Muscle layer of duodenum (tissue), 2 donors: Measurements from ENCODE around the gene FKRP.
"Not testable (repeated sequence)": the region's sequence is repeated elsewhere in the genome, so short reads cannot be mapped to it uniquely, and the experiment has no call there.

Experiments used
- H3K27ac ChIP-seq: one replicate; pipeline ENCODE4 v1.7.0; 2013; ENCODE audit warnings: mild to moderate bottlenecking, low read length
- H3K27me3 ChIP-seq: one replicate; pipeline ENCODE4 v1.7.0; 2013; ENCODE audit warnings: low read depth, mild to moderate bottlenecking, control low read depth, low read length
- H3K36me3 ChIP-seq, 2 donors: one replicate each; pipeline ENCODE4 v1.7.0; 2013; ENCODE audit warnings: low read length in 2 of 2, control low read depth in 1 of 2, mild to moderate bottlenecking in 1 of 2; ENCODE audit not compliant: insufficient read depth in 2 of 2, control insufficient read depth in 1 of 2
- H3K4me1 ChIP-seq, 2 donors: one replicate each; pipeline ENCODE4 v1.7.0; 2013; ENCODE audit warnings: low read length in 2 of 2, mild to moderate bottlenecking in 2 of 2, control low read depth in 1 of 2, moderate library complexity in 1 of 2; ENCODE audit not compliant: insufficient read depth in 2 of 2, control insufficient read depth in 1 of 2
- H3K4me3 ChIP-seq, 2 donors: one replicate each; pipeline ENCODE4 v1.7.0; 2013; ENCODE audit warnings: low read length in 2 of 2, low read depth in 1 of 2, mild to moderate bottlenecking in 1 of 2
- H3K9me3 ChIP-seq, 2 donors: one replicate each; pipeline ENCODE4 v1.7.0; 2013; ENCODE audit warnings: low read length in 2 of 2, control low read depth in 1 of 2, mild to moderate bottlenecking in 1 of 2; ENCODE audit not compliant: control insufficient read depth in 1 of 2
- donor health status: healthy.

Gene FKRP

GRCh38 chr19:46762245-46762890 lies 16.5 kb downstream of the FKRP start:
- Histone ChIP-seq H3K4me1 (peaks cover 0 to 11% of the 10 kb centered on the region in 2 donors), H3K27me3 (no peaks in the 10 kb centered on the region), H3K9me3 (no peaks in the 10 kb centered on the region), H3K4me3 (no peak overlapping the region), H3K36me3 (no peaks in the 10 kb centered on the region), H3K27ac (no peak overlapping the region)

GRCh38 chr19:46764817-46765291 lies 19.0 kb downstream of the FKRP start:
- no peak overlapping the region for H3K4me3 ChIP-seq
- H3K36me3 ChIP-seq, result no peaks in the 10 kb centered on the region
- H3K9me3 ChIP-seq, result no peaks in the 10 kb centered on the region
- no peak overlapping the region for H3K27ac ChIP-seq
- H3K4me1 ChIP-seq, result peaks cover 0 to 6% of the 10 kb centered on the region in 2 donors
- H3K27me3 ChIP-seq, result no peaks in the 10 kb centered on the region

- H3K36me3 ChIP-seq, result no peaks in the 10 kb centered on the region
- no peaks in the 10 kb centered on the region for H3K4me1 ChIP-seq
- no peaks in the 10 kb centered on the region for H3K9me3 ChIP-seq
- no peak overlapping the region for H3K4me3 ChIP-seq
- no peak overlapping the region for H3K27ac ChIP-seq
- no peaks in the 10 kb centered on the region for H3K27me3 ChIP-seq
Measured at GRCh38 chr19:46766569-46767317, 20.9 kb downstream of the FKRP start.

GRCh38 chr19:46768746-46769145 lies 22.9 kb downstream of the FKRP start:
- not testable (repeated sequence) for H3K4me3 ChIP-seq, H3K36me3 ChIP-seq, H3K27me3 ChIP-seq, H3K4me1 ChIP-seq, H3K9me3 ChIP-seq, H3K27ac ChIP-seq

GRCh38 chr19:46772170-46773017 lies 26.5 kb downstream of the FKRP start:
- no peak overlapping the region for H3K4me3 ChIP-seq
- no peaks in the 10 kb centered on the region for H3K27me3 ChIP-seq

GRCh38 chr19:46773018-46773399 lies 27.2 kb downstream of the FKRP start:
- H3K4me3 ChIP-seq, result no peak overlapping the region
- no peaks in the 10 kb centered on the region for H3K4me1 ChIP-seq
- H3K27ac ChIP-seq, result no peak overlapping the region
- H3K27me3 ChIP-seq, result no peaks in the 10 kb centered on the region
- H3K36me3 ChIP-seq, result peaks cover 8 to 24% of the 10 kb centered on the region in 2 donors
- H3K9me3 ChIP-seq, result no peaks in the 10 kb centered on the region

More at GRCh38 chr19:46772170-46773017, 26.5 kb downstream of the FKRP start:
- Histone ChIP-seq H3K4me1 (no peaks in the 10 kb centered on the region), H3K27ac (no peak overlapping the region), H3K36me3 (peaks cover 8 to 20% of the 10 kb centered on the region in 2 donors), H3K9me3 (no peaks in the 10 kb centered on the region)

GRCh38 chr19:46775642-46776258 lies 29.9 kb downstream of the FKRP start:
- peaks cover 8 to 25% of the 10 kb centered on the region in 2 donors for H3K36me3 ChIP-seq
- H3K27ac ChIP-seq, result no peak overlapping the region
- H3K27me3 ChIP-seq, result no peaks in the 10 kb centered on the region
- no peaks in the 10 kb centered on the region for H3K9me3 ChIP-seq
- no peak overlapping the region for H3K4me3 ChIP-seq
- no peaks in the 10 kb centered on the region for H3K4me1 ChIP-seq

- Histone ChIP-seq H3K4me1 (no peaks in the 10 kb centered on the region), H3K27me3 (no peaks in the 10 kb centered on the region), H3K36me3 (peaks cover 8 to 25% of the 10 kb centered on the region in 2 donors), H3K27ac (no peak overlapping the region), H3K9me3 (no peaks in the 10 kb centered on the region), H3K4me3 (no peak overlapping the region)
Measured at GRCh38 chr19:46776927-46777911, 31.4 kb downstream of the FKRP start.

- H3K4me3 ChIP-seq, H3K27me3 ChIP-seq, H3K4me1 ChIP-seq, H3K9me3 ChIP-seq, H3K27ac ChIP-seq: not testable (repeated sequence)
- peaks cover 16 to 25% of the 10 kb centered on the region in 2 donors for H3K36me3 ChIP-seq
Measured at GRCh38 chr19:46777956-46778645, 32.2 kb downstream of the FKRP start.
